SK-N-SH (cell line): ENCODE measurements around the gene TRNP1.

Experiments
- CHD2 ChIP-seq: fragments of 150-350 bp; IDR thresholded peaks from 2 replicates; pipeline ENCODE4 v1.6.1; 2018; ENCODE audit warnings: low read length; ENCODE audit not compliant: partially characterized antibody
- EP300 ChIP-seq, 2 experiments: IDR thresholded peaks; 2 replicates each; pipeline versions ENCODE4 v1.4.0 to v1.6.1; 2012; ENCODE audit warnings: borderline replicate concordance in 1 of 2, low read depth in 1 of 2, low read length in 1 of 2
- FOXJ3 ChIP-seq: sonication (generic); formaldehyde crosslinking; IDR thresholded peaks from 2 replicates; pipeline ENCODE4 v1.5.1; 2020; ENCODE audit warnings: mild to moderate bottlenecking, missing genetic modification reagents
- GATA2 ChIP-seq: sonication (generic); formaldehyde crosslinking; IDR thresholded peaks from 2 replicates; pipeline ENCODE4 v1.5.0; 2020; ENCODE audit warnings: mild to moderate bottlenecking, missing genetic modification reagents
- REST ChIP-seq: IDR thresholded peaks from 2 replicates; pipeline ENCODE4 v1.6.1; 2012; ENCODE audit warnings: mild to moderate bottlenecking, low read depth, low read length, moderate library complexity
- TAF1 ChIP-seq: IDR thresholded peaks from 2 replicates; pipeline ENCODE4 v1.6.1; 2012; ENCODE audit warnings: low read depth, mild to moderate bottlenecking, low read length, moderate library complexity, borderline replicate concordance
- TEAD4 ChIP-seq: IDR thresholded peaks from 2 replicates; pipeline ENCODE4 v1.4.0; 2012; ENCODE audit warnings: mild to moderate bottlenecking, borderline replicate concordance; ENCODE audit not compliant: insufficient read depth
- USF1 ChIP-seq: IDR thresholded peaks from 2 replicates; pipeline ENCODE4 v1.4.0; 2012; ENCODE audit warnings: low read depth, borderline replicate concordance

GRCh38 chr1:26949266-26949925 lies 44.1 kb upstream of the TRNP1 start:
- TF ChIP-seq EP300 (IDR thresholded peaks at IDR 0.05; ENCODE audit: borderline replicate concordance in 1 of 2, low read depth in 1 of 2, low read length in 1 of 2): no peak
- TF ChIP-seq CHD2: no peak
- no peak for TF ChIP-seq GATA2 (CRISPR knock-in tag)
- TF ChIP-seq USF1: no peak
- TF ChIP-seq TEAD4: no peak
- no peak for TF ChIP-seq FOXJ3 (CRISPR knock-in tag)
- no peak for TF ChIP-seq REST
- no peak for TF ChIP-seq TAF1
